ENCODE measurements around the gene NUBP2. TPM values are rescaled to one million over a fixed set of nuclear protein-coding genes. Genes with fewer than 3 reads are reported as not detected.

Gene NUBP2
- total RNA-seq, 1 donor = 26.2 TPM

DNA sequence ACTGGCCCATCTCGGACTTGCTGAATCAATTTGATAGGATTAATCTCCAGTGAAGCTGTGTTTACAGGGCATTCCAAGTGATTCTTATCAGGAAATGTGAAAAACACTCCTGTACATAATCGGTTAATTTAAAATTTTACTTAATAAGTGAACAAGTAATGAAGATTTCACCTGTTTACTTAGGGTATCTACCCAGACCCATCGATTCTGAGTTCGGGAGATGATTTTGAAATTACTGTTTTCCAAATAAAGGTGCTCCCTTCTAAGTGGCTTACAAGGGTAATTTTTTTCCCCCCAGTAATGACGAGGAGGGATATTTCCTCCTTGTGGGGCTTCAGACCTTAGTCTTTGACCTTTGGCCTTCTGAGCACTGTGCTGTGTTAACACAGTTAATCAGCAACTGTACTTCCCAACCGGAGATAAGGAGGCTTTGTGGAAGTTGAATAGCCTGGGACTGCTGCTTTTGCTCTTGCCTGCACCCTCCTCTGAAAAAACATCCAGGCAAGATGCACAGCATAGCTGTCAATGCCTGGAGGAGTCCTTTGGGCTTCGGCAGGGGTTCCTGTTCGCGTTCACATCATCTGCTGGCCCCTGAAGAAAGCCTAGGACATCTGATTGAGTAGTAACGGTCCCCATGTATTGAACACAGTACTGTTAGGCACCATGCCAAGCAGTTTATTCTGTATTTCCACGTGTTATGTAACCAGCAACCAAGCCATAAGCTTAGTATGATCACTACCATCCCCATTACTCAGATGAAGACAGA is 46.1 kb downstream of the NUBP2 start:
- Histone ChIP-seq H3K27me3 (ENCODE audit: insufficient read depth, low read length) (no peaks in the 10 kb centered on the region), H3K9me3 (ENCODE audit: low read depth, low read length) (no peaks in the 10 kb centered on the region), H3K4me3 (ENCODE audit: low read length) (no peak overlapping the region), H3K4me1 (ENCODE audit: insufficient read depth, low read length) (peaks cover 40% of the 10 kb centered on the region)

DNA sequence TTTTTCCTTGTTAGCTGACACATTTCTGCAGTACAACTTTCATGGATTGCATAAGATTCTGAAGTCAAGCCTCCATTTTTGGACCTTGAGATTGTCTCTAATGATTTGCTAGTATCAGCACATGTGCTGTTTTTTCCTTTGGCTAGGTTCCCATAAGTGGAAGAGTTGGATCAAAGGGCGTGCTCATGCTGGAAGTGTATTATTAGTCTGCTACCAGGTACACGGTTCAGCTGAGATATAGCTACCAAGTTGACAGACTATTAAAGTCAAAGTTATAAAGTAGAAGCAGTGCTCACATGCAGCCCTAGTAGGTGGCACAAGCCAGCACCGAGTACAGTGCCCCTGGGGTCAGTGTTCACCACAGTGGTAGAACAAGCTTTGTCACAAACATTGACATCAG is 47.5 kb downstream of the NUBP2 start:
- Histone ChIP-seq H3K9me3 (ENCODE audit: low read depth, low read length) (no peaks in the 10 kb centered on the region), H3K27me3 (ENCODE audit: insufficient read depth, low read length) (no peaks in the 10 kb centered on the region), H3K4me1 (ENCODE audit: insufficient read depth, low read length) (peaks cover 27% of the 10 kb centered on the region), H3K4me3 (ENCODE audit: low read length) (no peak overlapping the region)

DNA sequence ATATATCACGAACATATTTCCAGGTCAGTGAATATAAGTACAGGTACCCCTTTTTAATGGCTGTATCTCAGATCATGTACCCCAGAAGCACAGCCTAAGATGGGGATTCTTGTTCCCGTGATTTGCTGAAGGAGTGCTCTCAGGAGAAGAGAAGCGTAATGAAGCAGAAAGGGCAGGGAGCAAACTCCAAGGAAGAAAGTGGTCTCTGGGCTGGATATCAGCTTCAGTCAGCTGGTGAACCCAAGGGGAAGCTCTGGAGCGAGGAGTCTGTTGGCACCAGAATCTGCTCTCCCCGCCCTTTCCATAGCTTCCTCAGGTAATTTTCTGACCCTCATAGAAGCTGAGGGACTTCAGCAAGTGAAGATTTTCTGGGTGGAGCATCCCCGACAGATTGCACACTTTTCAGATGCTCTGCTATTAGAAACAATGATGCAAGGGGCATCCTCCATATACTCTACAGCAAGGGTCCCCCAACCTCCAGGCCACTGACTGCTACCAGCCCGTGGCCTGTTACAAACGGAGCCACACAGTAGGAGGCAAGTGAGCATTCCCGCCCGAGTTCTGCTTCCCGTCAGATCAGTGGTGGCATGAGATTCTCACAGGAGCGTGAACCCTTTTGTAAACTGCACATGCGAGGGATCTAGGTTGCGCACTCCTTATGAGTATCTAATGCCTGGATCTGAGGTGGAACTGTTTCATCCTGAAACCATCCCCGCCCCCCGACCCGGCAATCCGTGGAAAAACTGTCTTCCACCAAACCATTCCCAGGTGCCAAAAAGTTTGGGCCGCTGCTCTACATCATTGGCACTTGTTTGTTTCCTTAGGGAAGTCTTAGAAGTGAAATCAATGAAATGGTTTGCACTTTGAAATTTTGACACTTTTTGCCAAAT is 48.7 kb downstream of the NUBP2 start:
- H3K4me1 ChIP-seq (ENCODE audit: insufficient read depth, low read length) = peaks cover 20% of the 10 kb centered on the region
- no peaks in the 10 kb centered on the region for H3K9me3 ChIP-seq (ENCODE audit: low read depth, low read length)
- H3K4me3 ChIP-seq (ENCODE audit: low read length) = no peak overlapping the region
- H3K27me3 ChIP-seq (ENCODE audit: insufficient read depth, low read length) = no peaks in the 10 kb centered on the region

GRCh38 chr16:1832838-1833454 is 50.2 kb downstream of the NUBP2 start:
- Histone ChIP-seq H3K4me1 (ENCODE audit: insufficient read depth, low read length) (peaks cover 12% of the 10 kb centered on the region), H3K4me3 (ENCODE audit: low read length) (no peak overlapping the region), H3K27me3 (ENCODE audit: insufficient read depth, low read length) (no peaks in the 10 kb centered on the region), H3K9me3 (ENCODE audit: low read depth, low read length) (no peaks in the 10 kb centered on the region)

DNA sequence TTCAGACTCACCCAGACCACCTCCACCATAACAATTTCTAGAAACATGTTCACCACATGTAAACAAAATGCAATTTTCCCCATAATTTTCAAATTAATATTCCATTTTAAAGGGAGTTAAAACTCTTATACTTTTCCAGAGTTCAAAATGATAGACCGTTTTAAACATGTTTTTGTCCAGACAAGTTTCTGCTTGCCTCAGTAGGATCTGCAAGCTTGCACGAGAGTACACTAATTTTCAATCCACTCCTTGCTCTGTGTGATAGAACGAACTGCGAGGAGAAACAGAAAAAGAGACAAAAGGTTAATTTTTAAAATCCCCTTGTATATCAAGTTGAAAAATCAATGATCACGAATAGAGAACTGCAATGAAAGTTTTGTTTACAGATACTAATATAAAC is 51.3 kb downstream of the NUBP2 start:
- H3K4me3 ChIP-seq (ENCODE audit: low read length) = no peak overlapping the region
- peaks cover 3% of the 10 kb centered on the region for H3K4me1 ChIP-seq (ENCODE audit: insufficient read depth, low read length)
- H3K9me3 ChIP-seq (ENCODE audit: low read depth, low read length) = no peaks in the 10 kb centered on the region
- no peaks in the 10 kb centered on the region for H3K27me3 ChIP-seq (ENCODE audit: insufficient read depth, low read length)

Other genes with a start within 250 kb of the NUBP2 start
- 12.6 TPM for gene TMEM204, start 249.3 kb upstream of the NUBP2 start, total RNA-seq
- gene IFT140, start 170.9 kb upstream of the NUBP2 start, total RNA-seq = 2.3 TPM
- 11.2 TPM for gene CRAMP1, start 170.6 kb upstream of the NUBP2 start, total RNA-seq
- 2.5 TPM for gene JPT2, start 104.7 kb upstream of the NUBP2 start, total RNA-seq
- gene MAPK8IP3, start 76.8 kb upstream of the NUBP2 start, total RNA-seq = 135 TPM
- gene NME3, start 11.4 kb upstream of the NUBP2 start, total RNA-seq = 17.6 TPM
- 13.3 TPM for gene EME2, start 10.2 kb upstream of the NUBP2 start, total RNA-seq
- gene MRPS34, start 9.8 kb upstream of the NUBP2 start, total RNA-seq = 17.1 TPM
- 40.0 TPM for gene SPSB3, start 389 bp upstream of the NUBP2 start, total RNA-seq
- gene IGFALS, start 10.7 kb downstream of the NUBP2 start, total RNA-seq = 0.63 TPM
- 14.3 TPM for gene HAGH, start 43.9 kb downstream of the NUBP2 start, total RNA-seq
- 7.0 TPM for gene FAHD1, start 44.2 kb downstream of the NUBP2 start, total RNA-seq
- gene MEIOB, start 89.2 kb downstream of the NUBP2 start, total RNA-seq = not detected
- gene HS3ST6, start 135.5 kb downstream of the NUBP2 start, total RNA-seq = not detected
- gene MSRB1, start 160.2 kb downstream of the NUBP2 start, total RNA-seq = 5.8 TPM
- not detected for gene RPL3L, start 171.7 kb downstream of the NUBP2 start, total RNA-seq
- 57.1 TPM for gene NDUFB10, start 176.6 kb downstream of the NUBP2 start, total RNA-seq
- gene RPS2, start 181.9 kb downstream of the NUBP2 start, total RNA-seq = 2,256 TPM
- not detected for gene RNF151, start 183.9 kb downstream of the NUBP2 start, total RNA-seq
- 6.4 TPM for gene TBL3, start 189.1 kb downstream of the NUBP2 start, total RNA-seq
- not detected for gene NOXO1, start 198.5 kb downstream of the NUBP2 start, total RNA-seq
- 9.0 TPM for gene GFER, start 201.2 kb downstream of the NUBP2 start, total RNA-seq
- gene SYNGR3, start 207.0 kb downstream of the NUBP2 start, total RNA-seq = 2.9 TPM
- 18.6 TPM for gene ZNF598, start 226.9 kb downstream of the NUBP2 start, total RNA-seq
- gene NPW, start 236.8 kb downstream of the NUBP2 start, total RNA-seq = not detected
- 0.84 TPM for gene NHERF2, start 243.9 kb downstream of the NUBP2 start, total RNA-seq

Measured in mononuclear cell (primary cell).